Lung (tissue), 12 donors: ENCODE results near the gene DCAF15. TPM values are rescaled to one million over a fixed set of nuclear protein-coding genes. Genes with fewer than 3 reads are reported as not detected.

Source experiments
- ATAC-seq: fragments of 200-7000 bp; cut with Tn5 transposase; one replicate; pipeline ENCODE4 v1.9.1; 2020; ENCODE audit warnings: moderate number of reproducible peaks; ENCODE audit not compliant: insufficient read depth, low FRiP score
- DNase-seq, 3 donors: peaks; one replicate each; pipeline ENCODE4 v3.0.0-alpha.2; 2013 to 2017
- H3K27ac ChIP-seq, 2 donors: one replicate each; pipeline ENCODE4 v1.5.1; 2013; ENCODE audit warnings: mild to moderate bottlenecking in 2 of 2, moderate library complexity in 2 of 2, control low read depth in 1 of 2, inconsistent platforms in 1 of 2, low read depth in 1 of 2, low read length in 1 of 2
- H3K27me3 ChIP-seq, 3 donors: one replicate each; pipeline ENCODE4 v1.5.1; 2013; ENCODE audit warnings: low read length in 2 of 3; ENCODE audit not compliant: control insufficient read depth in 3 of 3, insufficient read depth in 3 of 3
- H3K36me3 ChIP-seq, 4 donors: one replicate each; pipeline ENCODE4 v1.5.1; 2013; ENCODE audit warnings: low read length in 4 of 4, mild to moderate bottlenecking in 1 of 4, moderate library complexity in 1 of 4; ENCODE audit not compliant: control insufficient read depth in 4 of 4, insufficient read depth in 4 of 4
- H3K4me1 ChIP-seq, 5 donors: one replicate each; pipeline ENCODE4 v1.5.1; 2013; ENCODE audit warnings: low read length in 5 of 5, mild to moderate bottlenecking in 2 of 5, moderate library complexity in 1 of 5; ENCODE audit not compliant: control insufficient read depth in 5 of 5, insufficient read depth in 5 of 5
- H3K4me3 ChIP-seq: one replicate; pipeline ENCODE4 v1.5.1; 2013; ENCODE audit warnings: mild to moderate bottlenecking, control low read depth, moderate library complexity
- H3K9ac ChIP-seq, 2 donors: one replicate each; pipeline ENCODE4 v1.5.1; 2013; ENCODE audit warnings: low read length in 2 of 2, control low read depth in 1 of 2; ENCODE audit not compliant: insufficient read depth in 1 of 2
- H3K9me3 ChIP-seq, 4 donors: one replicate each; pipeline ENCODE4 v1.5.1; 2013; ENCODE audit warnings: low read length in 3 of 4, mild to moderate bottlenecking in 1 of 4, moderate library complexity in 1 of 4; ENCODE audit not compliant: control insufficient read depth in 4 of 4, insufficient read depth in 3 of 4
- WGBS, 2 donors: extraction: QIAGEN DNeasy Blood & Tissue Kit; methylation state at CpG; one replicate each; pipeline ENCODE4 v1.1.7; 2013; 5-methylcytosine and 5-hydroxymethylcytosine counted together
- polyA plus RNA-seq, 2 donors: library from polyadenylated mRNA; stranded (reverse); fragments of 200-250 nt; gene quantifications; one replicate each; pipeline ENCODE4 v1.2.1, GENCODE V29; 2013
- total RNA-seq, 2 donors: library from RNA; depleted of rRNA in 1 of 2; stranded (reverse); fragments of >200 nt in 1 of 2; gene quantifications; one replicate each; pipeline ENCODE4 v1.2.1, GENCODE V29; 2014 to 2021
- TF ChIP-seq, protein P1 (sequence below): IDR thresholded peaks from 2 replicates; pipeline ENCODE4 v1.5.1; 2012; ENCODE audit warnings: mild to moderate bottlenecking; ENCODE audit errors: control extremely low read depth, extremely low read depth
- donor health status: control.
- donor health status: control.
- donor health status: Bipolar disorder and iron deficiency.
- donor health status: healthy.
- donor health status: DM: yes; HTN: yes; CAD: no.

DCAF15 gene
- total and polyA plus RNA-seq, 4 donors: 13.8 to 56.1 (median 33.4) TPM

DNA sequence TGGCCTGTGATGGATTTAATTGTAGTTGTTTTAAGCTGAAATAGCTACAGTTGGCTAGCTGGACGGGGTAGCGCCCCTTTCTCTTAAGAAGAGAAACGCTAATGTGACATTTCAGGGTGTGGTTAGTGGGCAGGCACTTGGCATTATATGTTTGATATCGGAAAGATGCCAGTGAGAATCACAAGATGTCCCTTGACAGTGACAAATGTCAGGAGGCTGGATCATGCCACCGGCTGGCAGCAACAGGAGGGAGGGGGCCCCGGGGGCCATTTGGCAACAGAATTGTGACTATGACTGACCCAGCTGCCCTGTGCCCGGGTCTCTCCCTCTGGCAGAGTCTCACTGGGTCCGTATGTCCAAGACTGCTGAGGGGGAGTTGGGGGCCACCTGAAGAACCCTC lies 4.7 kb downstream of the DCAF15 start:
- Histone ChIP-seq H3K27me3 (no peaks in the 10 kb centered on the region), H3K36me3 (peaks cover 5 to 59% (median 20%) of the 10 kb centered on the region in 4 donors), H3K9ac (no peak overlapping the region), H3K4me3 (no peak overlapping the region), H3K9me3 (no peaks in the 10 kb centered on the region), H3K27ac (no peak overlapping the region), H3K4me1 (peaks cover 0 to 11% (median 7%) of the 10 kb centered on the region in 5 donors)
- no peak for ATAC-seq
- DNase-seq: no peak
- TF ChIP-seq, protein P1, sequence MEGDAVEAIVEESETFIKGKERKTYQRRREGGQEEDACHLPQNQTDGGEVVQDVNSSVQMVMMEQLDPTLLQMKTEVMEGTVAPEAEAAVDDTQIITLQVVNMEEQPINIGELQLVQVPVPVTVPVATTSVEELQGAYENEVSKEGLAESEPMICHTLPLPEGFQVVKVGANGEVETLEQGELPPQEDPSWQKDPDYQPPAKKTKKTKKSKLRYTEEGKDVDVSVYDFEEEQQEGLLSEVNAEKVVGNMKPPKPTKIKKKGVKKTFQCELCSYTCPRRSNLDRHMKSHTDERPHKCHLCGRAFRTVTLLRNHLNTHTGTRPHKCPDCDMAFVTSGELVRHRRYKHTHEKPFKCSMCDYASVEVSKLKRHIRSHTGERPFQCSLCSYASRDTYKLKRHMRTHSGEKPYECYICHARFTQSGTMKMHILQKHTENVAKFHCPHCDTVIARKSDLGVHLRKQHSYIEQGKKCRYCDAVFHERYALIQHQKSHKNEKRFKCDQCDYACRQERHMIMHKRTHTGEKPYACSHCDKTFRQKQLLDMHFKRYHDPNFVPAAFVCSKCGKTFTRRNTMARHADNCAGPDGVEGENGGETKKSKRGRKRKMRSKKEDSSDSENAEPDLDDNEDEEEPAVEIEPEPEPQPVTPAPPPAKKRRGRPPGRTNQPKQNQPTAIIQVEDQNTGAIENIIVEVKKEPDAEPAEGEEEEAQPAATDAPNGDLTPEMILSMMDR: no peak
- WGBS, 2 donors: 88 to 90% methylated on average over 8 of the region's 8 CpGs

DNA sequence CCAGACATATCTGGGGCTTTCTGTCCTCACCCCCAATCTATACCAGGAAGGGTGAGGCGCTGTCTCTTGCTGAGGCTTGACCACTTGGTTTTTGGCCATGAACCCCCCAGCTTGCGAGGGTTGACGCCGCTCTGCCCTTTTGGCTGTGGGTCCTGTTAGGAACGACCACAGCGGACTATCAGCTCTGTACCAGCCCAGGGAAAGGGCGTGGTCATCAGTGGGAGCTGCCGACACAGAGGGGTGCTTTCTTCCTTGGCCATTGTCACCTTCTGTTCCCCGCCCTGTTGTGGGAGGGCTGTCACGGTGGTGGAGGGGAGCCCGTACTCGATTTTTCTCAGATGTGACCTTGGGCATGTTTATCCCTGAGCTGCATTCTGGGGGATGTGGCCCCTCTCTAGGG lies 5.7 kb downstream of the DCAF15 start:
- TF ChIP-seq, protein P1: no peak
- H3K9me3 ChIP-seq: no peaks in the 10 kb centered on the region
- H3K27ac ChIP-seq: no peak overlapping the region
- H3K9ac ChIP-seq: no peak overlapping the region
- no peak for DNase-seq
- ATAC-seq: no peak
- H3K36me3 ChIP-seq: peaks cover 5 to 66% (median 20%) of the 10 kb centered on the region in 4 donors
- peaks cover 0 to 13% (median 7%) of the 10 kb centered on the region in 5 donors for H3K4me1 ChIP-seq
- H3K4me3 ChIP-seq: no peak overlapping the region
- WGBS, 2 donors: 83 to 84% methylated on average over 12 of the region's 12 CpGs
- no peaks in the 10 kb centered on the region for H3K27me3 ChIP-seq

DNA sequence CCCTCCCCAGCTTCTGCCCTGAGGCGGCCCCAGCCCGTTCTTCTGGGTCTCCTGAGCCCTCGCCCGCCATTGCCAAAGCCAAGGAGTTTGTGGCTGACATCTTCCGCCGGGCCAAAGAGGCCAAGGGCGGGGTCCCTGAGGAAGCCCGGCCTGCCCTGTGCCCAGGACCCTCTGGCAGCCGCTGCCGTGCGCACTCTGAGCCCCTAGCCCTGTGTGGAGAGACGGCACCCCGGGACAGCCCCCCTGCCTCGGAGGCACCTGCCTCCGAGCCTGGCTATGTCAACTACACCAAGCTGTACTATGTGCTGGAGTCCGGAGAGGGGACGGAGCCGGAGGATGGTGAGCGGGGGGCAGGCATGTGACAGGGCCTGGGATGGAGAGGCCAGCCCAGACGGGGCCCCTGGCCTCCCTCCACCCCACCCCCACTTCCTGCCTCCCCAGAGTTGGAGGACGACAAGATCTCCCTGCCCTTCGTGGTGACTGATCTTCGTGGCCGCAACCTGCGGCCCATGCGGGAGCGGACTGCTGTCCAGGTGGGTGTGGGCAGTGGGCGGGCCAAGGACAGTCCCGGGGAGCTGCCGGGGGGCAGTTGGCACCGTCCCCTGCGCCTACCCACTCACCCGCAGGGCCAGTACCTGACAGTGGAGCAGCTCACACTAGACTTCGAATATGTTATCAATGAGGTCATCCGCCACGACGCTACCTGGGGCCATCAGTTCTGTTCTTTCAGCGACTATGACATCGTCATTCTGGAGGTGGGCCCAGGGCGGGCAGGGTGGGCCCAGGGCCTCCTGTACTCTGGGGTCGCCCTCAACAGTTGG lies 7.0 kb downstream of the DCAF15 start:
- Histone ChIP-seq H3K9ac (no peak overlapping the region), H3K27me3 (no peaks in the 10 kb centered on the region), H3K27ac (no peak overlapping the region), H3K36me3 (peaks cover 5 to 76% (median 20%) of the 10 kb centered on the region in 4 donors), H3K4me1 (peaks cover 0 to 4% (median 0%) of the 10 kb centered on the region in 5 donors), H3K4me3 (no peak overlapping the region), H3K9me3 (no peaks in the 10 kb centered on the region)
- 88 to 90% methylated on average over 41 of the region's 41 CpGs for WGBS, 2 donors
- DNase-seq (no peak), ATAC-seq (no peak)
- TF ChIP-seq, protein P1: no peak
